Spinal cord (tissue), 10 donors: ENCODE results near the gene VPS33A. TPM values are rescaled to one million over a fixed set of nuclear protein-coding genes. Genes with fewer than 3 reads are reported as not detected.

Experiments
- DNase-seq, 6 donors: peaks; one replicate each; pipeline versions ENCODE4 v3.0.0 to v3.0.0-alpha.2; 2013 to 2015; ENCODE audit warnings: low spot score in 6 of 6, low read depth in 4 of 6
- H3K27ac ChIP-seq: one replicate; pipeline ENCODE4 v1.5.1; 2013; ENCODE audit warnings: low read depth, low read length, control low read depth
- H3K27me3 ChIP-seq: one replicate; pipeline ENCODE4 v1.6.1; 2013; ENCODE audit warnings: low read length; ENCODE audit not compliant: control insufficient read depth, insufficient read depth
- H3K36me3 ChIP-seq: one replicate; pipeline ENCODE4 v1.6.1; 2013; ENCODE audit warnings: low read length; ENCODE audit not compliant: control insufficient read depth, insufficient read depth
- H3K4me1 ChIP-seq: one replicate; pipeline ENCODE4 v1.6.1; 2013; ENCODE audit warnings: low read length; ENCODE audit not compliant: control insufficient read depth, insufficient read depth
- H3K4me3 ChIP-seq: one replicate; pipeline ENCODE4 v1.5.1; 2013; ENCODE audit warnings: low read depth, low read length, control low read depth
- H3K9me3 ChIP-seq: one replicate; pipeline ENCODE4 v1.6.1; 2013; ENCODE audit warnings: low read length; ENCODE audit not compliant: control insufficient read depth, insufficient read depth
- WGBS: methylation state at CpG from one replicate; pipeline ENCODE4 v1.1.5; 2013; ENCODE audit warnings: missing lambda C conversion rate; ENCODE audit not compliant: insufficient coverage; 5-methylcytosine and 5-hydroxymethylcytosine counted together
- polyA plus RNA-seq, 2 donors: library from polyadenylated mRNA; unstranded; fragments of 120-200 nt; gene quantifications; one replicate each; pipeline ENCODE4 v1.2.1, GENCODE V29; 2013; ENCODE audit not compliant: insufficient read length in 2 of 2
- total RNA-seq, 2 donors: library from RNA; depleted of rRNA in 1 of 2; stranded (reverse); fragments of 120-200 nt in 1 of 2; fragments of >200 nt in 1 of 2; gene quantifications; one replicate each; pipeline versions ENCODE4 v1.2.3 to v1.2.4, GENCODE V29; 2013 to 2014
- donor health status: healthy.

Gene VPS33A
- total and polyA plus RNA-seq, 4 donors = 19.5 to 29.2 (median 23.2) TPM

DNA sequence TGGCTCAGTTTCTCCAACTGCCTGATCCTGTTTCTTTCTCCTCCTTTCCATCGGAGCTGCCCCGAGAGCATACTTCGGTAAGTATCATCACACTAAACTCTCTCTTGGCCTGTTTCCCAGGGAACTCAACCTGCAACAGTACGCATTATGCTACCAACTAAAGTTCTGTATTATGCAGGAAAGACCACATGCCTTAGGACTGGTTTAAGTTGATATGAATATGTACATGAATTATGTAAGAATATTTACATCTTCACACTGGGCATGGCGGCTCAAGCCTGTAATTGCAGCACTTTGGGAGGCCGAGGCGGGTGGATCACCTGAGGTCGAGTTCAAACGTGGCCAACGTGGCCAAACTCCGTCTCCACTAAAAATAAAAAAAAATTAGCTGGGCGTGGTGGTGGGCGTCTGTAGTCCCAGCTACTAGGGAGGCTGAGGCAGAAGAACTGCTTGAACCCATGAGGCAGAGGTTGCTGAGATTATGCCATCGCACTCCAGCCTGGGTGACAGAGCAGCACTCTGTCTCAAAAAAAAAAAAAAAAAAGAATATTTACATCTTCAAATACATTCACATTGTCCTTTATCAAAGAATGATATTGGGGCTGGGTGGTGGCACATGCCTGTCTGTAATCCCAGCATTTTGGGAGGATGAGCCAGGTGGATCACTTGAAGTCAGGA, 31.9 kb upstream of the VPS33A start:
- H3K36me3 ChIP-seq = peaks cover 29% of the 10 kb centered on the region

DNA sequence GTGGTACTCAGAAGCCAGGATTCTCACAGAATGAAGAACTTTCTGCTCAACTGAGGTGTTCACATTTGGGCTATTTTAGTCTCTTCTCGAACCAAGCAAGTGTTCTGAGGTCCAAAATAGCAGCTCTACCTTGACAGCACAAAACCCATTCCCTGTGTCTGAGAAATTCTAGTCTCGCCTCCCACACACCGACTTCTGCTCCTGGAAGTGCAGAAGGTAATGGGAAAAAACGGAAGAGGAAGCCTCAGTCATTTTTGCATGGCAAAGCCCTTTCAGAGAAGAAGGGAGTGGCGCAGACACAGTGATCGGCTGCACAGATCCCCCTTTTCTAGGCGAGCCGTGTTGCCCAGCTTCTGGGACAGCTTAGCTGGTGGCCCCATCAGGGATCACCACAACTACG, 31.2 kb upstream of the VPS33A start:
- H3K27me3 ChIP-seq = no peaks in the 10 kb centered on the region
- H3K27ac ChIP-seq = no peak overlapping the region
- no peak overlapping the region for H3K4me3 ChIP-seq
- DNase-seq = no peak
- no peaks in the 10 kb centered on the region for H3K4me1 ChIP-seq
- no peaks in the 10 kb centered on the region for H3K9me3 ChIP-seq
- 98% methylated on average over 8 of the region's 9 CpGs for WGBS
- peaks cover 28% of the 10 kb centered on the region for H3K36me3 ChIP-seq

More for the DNA sequence above, 31.9 kb upstream of the VPS33A start:
- Histone ChIP-seq H3K4me1 (no peaks in the 10 kb centered on the region), H3K27ac (no peak overlapping the region), H3K9me3 (no peaks in the 10 kb centered on the region), H3K27me3 (no peaks in the 10 kb centered on the region), H3K4me3 (no peak overlapping the region)
- no peak for DNase-seq
- 100% methylated on average over 7 of the region's 14 CpGs for WGBS

DNA sequence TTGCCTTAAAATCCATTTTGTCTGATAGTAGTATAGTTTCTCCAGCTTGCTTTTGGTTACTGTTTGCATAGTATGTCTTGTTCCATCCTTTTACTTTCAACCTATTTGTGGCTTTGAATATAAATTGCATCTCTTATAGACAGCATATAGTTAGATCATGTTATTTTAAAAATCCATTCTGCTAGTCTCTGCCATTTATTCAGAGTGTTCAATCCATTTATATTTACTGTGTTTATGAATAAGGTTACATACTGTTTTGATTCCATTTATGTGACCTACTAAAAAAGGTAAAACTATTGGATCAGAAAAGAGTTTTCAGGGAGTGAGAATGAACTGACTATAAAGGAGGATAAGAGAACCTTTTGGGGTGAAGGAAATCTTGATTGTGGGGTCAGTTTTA, 29.6 kb upstream of the VPS33A start:
- Histone ChIP-seq H3K27ac (no peak overlapping the region), H3K4me3 (no peak overlapping the region), H3K36me3 (peaks cover 28% of the 10 kb centered on the region), H3K27me3 (no peaks in the 10 kb centered on the region), H3K9me3 (no peaks in the 10 kb centered on the region), H3K4me1 (no peaks in the 10 kb centered on the region)
- DNase-seq = no peak

DNA sequence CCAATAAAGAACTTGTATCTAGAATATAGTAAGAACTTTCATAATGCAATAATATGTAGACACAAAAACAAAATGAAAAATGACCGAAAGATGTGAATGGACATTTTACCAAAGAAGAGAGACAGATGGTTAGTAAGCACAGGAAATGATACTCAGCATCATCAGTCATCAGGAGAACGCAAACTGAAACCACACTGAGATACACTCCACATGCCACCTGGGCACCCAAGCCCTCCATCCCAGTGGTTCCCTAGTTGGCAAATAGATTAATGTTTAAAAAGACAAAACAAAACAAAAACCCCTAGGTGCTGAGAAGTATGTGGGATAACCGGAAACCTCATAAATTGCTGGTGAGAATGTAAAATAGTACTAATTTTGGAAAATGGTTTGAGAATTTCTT, 26.8 kb upstream of the VPS33A start:
- WGBS = no CpG with 5 or more reads among the region's 3 CpGs
- Histone ChIP-seq H3K9me3 (no peaks in the 10 kb centered on the region), H3K36me3 (peaks cover 16% of the 10 kb centered on the region), H3K4me3 (no peak overlapping the region), H3K27me3 (no peaks in the 10 kb centered on the region), H3K27ac (no peak overlapping the region), H3K4me1 (no peaks in the 10 kb centered on the region)
- DNase-seq = no peak

DNA sequence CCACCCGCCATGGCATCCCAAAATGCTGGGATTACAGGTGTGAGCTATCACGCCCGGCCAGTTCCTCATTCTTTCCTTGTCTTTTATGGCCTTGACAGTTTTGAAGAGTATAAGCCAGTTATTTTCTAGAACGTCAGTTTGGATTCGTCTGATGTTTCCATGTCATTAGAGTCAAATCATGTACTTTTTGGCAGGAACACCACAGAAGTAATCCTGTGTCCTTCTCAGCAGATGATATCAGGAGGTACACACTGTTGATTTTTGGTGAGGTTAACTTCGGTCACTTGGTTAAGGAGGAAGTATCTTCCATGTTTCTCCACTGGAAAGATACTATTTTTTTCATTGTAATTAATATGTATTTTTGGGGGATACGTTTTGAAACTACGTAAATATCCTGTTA, 25.1 kb upstream of the VPS33A start:
- no peak for DNase-seq
- Histone ChIP-seq H3K27me3 (no peaks in the 10 kb centered on the region), H3K27ac (no peak overlapping the region), H3K4me3 (no peak overlapping the region), H3K9me3 (no peaks in the 10 kb centered on the region), H3K36me3 (peaks cover 21% of the 10 kb centered on the region), H3K4me1 (no peaks in the 10 kb centered on the region)
- 85% methylated on average over 5 of the region's 8 CpGs for WGBS

DNA sequence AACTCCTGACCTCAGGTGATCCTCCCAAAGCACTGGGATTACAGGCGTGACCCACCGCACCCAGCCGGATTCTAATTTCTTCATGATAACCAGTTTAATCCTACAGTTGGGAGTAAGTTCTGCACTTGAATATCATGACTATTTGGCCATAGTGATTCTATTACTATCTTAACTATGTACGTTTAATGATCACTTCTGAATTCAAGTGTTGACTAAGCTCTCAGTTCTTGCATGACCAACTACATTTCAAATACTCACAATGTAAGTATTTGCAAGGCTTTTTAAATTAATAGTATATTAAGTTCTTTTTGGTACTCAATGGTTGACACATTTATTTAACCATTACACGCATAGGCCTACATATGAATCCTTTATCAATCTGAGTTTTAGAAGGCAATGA, 17.4 kb upstream of the VPS33A start:
- H3K9me3 ChIP-seq = no peaks in the 10 kb centered on the region
- H3K4me1 ChIP-seq = no peaks in the 10 kb centered on the region
- H3K27ac ChIP-seq = no peak overlapping the region
- H3K36me3 ChIP-seq = peaks cover 27% of the 10 kb centered on the region
- DNase-seq = no peak
- no peak overlapping the region for H3K4me3 ChIP-seq
- no peaks in the 10 kb centered on the region for H3K27me3 ChIP-seq
- 100% methylated on average over 1 of the region's 5 CpGs for WGBS

DNA sequence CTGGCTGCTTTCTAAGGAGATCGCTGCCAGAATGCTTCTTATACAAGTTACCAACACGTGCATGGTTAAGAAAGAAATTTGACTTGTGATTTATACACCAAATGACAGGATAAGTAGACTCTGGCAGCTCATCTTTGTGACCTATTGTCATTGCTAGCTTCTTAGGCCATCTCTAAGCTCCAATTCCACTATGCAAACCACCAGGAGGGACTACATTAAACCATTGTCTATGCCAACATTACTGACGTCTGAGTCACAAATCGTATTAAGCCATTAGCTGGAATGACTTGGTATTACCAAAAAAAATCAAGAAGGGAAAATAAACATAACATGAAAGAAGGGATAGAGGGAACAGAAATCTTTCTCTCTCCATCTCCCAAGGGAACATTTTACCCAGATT, 15.8 kb upstream of the VPS33A start:
- H3K4me3 ChIP-seq = no peak overlapping the region
- no CpG with 5 or more reads among the region's 4 CpGs for WGBS
- H3K36me3 ChIP-seq = peaks cover 31% of the 10 kb centered on the region
- H3K9me3 ChIP-seq = no peaks in the 10 kb centered on the region
- DNase-seq = no peak
- H3K27me3 ChIP-seq = no peaks in the 10 kb centered on the region
- no peaks in the 10 kb centered on the region for H3K4me1 ChIP-seq
- H3K27ac ChIP-seq = no peak overlapping the region

DNA sequence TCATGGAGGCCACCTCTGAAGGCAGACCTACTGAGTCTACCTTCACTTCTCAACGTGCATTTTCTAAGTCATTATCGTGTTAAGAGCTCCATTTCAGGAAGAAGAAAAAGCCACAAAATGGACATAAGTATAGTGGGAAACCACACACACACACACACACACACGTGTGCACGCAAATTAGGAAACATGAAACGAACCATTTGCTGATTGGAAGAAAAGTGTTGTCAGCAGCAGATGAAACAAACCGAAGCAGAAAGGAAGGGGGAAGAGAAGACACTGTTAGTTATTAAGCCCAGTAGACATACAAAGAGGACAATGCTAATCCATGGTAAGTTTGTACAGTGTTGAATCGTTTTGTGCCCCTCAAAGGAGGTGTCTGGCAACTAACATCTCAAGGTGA, 9.9 kb upstream of the VPS33A start:
- H3K36me3 ChIP-seq = peaks cover 37% of the 10 kb centered on the region
- H3K27me3 ChIP-seq = no peaks in the 10 kb centered on the region
- 80% methylated on average over 1 of the region's 7 CpGs for WGBS
- H3K27ac ChIP-seq = no peak overlapping the region
- no peak overlapping the region for H3K4me3 ChIP-seq
- DNase-seq = no peak
- H3K9me3 ChIP-seq = no peaks in the 10 kb centered on the region
- no peaks in the 10 kb centered on the region for H3K4me1 ChIP-seq

DNA sequence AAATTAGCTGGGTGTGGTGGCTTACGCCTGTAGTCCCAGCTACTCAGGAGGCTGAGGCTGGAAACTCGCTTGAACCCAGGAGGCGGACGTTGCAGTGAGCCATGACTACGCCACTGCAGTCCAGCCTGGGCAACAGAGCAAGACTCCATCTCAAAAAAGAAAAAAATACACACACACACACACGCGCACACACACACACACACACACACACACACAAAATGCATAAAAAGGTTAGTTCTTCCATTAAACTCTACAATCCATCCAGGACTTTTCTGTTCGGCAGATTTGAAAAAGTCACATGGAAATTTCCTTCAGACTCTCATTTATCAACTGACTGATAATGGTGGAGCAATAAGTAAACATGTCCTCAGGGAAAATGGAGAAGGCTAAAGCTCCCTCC, 9.2 kb upstream of the VPS33A start:
- Histone ChIP-seq H3K27me3 (no peaks in the 10 kb centered on the region), H3K4me1 (no peaks in the 10 kb centered on the region), H3K4me3 (no peak overlapping the region), H3K9me3 (no peaks in the 10 kb centered on the region), H3K27ac (no peak overlapping the region), H3K36me3 (peaks cover 44% of the 10 kb centered on the region)
- DNase-seq = no peak
- WGBS = 97% methylated on average over 5 of the region's 8 CpGs

DNA sequence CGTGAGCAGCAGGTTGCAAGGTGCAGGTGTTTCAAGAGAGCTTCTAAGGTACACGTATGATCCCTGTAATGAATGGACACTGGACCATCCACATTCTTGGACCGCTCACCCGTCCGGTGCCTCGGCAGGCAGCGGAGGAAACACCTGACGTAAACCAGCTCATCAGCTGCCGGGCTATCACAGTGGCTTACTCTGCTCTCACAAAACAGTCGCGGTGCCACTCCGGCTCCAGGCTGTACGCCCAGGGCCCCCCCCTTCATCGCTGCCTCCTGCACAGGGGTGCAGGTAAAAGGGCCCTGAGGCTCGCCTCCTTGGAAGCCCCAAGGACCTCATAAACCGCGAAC, 436 bp downstream of the VPS33A start:
- peaks cover 21% of the 10 kb centered on the region for H3K36me3 ChIP-seq
- no peaks in the 10 kb centered on the region for H3K27me3 ChIP-seq
- 0% methylated on average over 17 of the region's 17 CpGs for WGBS
- H3K9me3 ChIP-seq = no peaks in the 10 kb centered on the region
- H3K4me1 ChIP-seq = peaks cover 3% of the 10 kb centered on the region
- no peak for DNase-seq
- H3K4me3 ChIP-seq = peak overlapping the region; percentile 88
- peak overlapping the region; percentile 72 for H3K27ac ChIP-seq
